ENCODE results near the gene TRIM27. TPM values are rescaled to one million over a fixed set of nuclear protein-coding genes. Genes with fewer than 3 reads are reported as not detected.
A peak's percentile ranks its signal among the peaks of the same experiment; 100 is the strongest.

TRIM27 gene
- total and polyA plus RNA-seq, 10 of the 15 experiments (the other 5 are each of a cell fraction or from before 2014, with no cell fraction given) = 18.5 to 74.7 (median 58.0) TPM

GRCh38 chr6:28880894-28881780 is 42.6 kb downstream of the TRIM27 start (continued):
- TF ChIP-seq PBX3 (IDR thresholded peaks at IDR 0.05; ENCODE audit: insufficient replicate concordance, low read depth, low read length) (no peak), SKIL (IDR thresholded peaks at IDR 0.05; ENCODE audit: low read depth, poor library complexity, severe bottlenecking) (peak; percentile 64), ASH2L (IDR thresholded peaks at IDR 0.05; ENCODE audit: borderline replicate concordance, low read depth) (no peak), POLR2AphosphoS5 (IDR thresholded peaks at IDR 0.05; ENCODE audit: low read length) (no peak), IRF5 (IDR thresholded peaks at IDR 0.05; ENCODE audit: borderline replicate concordance) (no peak), RB1 (IDR thresholded peaks at IDR 0.05; ENCODE audit: borderline replicate concordance) (no peak), CTCF (IDR thresholded peaks at IDR 0.05 in 2 of 3, conservative IDR thresholded peaks at IDR 0.05 in 1 of 3; ENCODE audit: control insufficient read depth in 2 of 3, extremely low read depth in 1 of 3, insufficient read depth in 1 of 3, low read depth in 3 of 3, low read length in 3 of 3) (no peak), TBL1XR1 (IDR thresholded peaks at IDR 0.05; ENCODE audit: low read depth, low read length) (0 out of 2 replicates have a peak, but pooled peaks have one; percentile 34), ZNF274 (IDR thresholded peaks at IDR 0.05; ENCODE audit: insufficient read depth, insufficient read length) (no peak), MEF2B (IDR thresholded peaks at IDR 0.05; ENCODE audit: partially characterized antibody, poor library complexity, severe bottlenecking) (no peak), ETV6 (conservative IDR thresholded peaks at IDR 0.05 in 1 of 2, IDR thresholded peaks at IDR 0.05 in 1 of 2; ENCODE audit: borderline replicate concordance in 1 of 2, low read depth in 1 of 2) (no peak), CREB1 (IDR thresholded peaks at IDR 0.05; ENCODE audit: low read depth) (no peak), SP1 (IDR thresholded peaks at IDR 0.05; ENCODE audit: low read depth, low read length) (no peak), ATF2 (IDR thresholded peaks at IDR 0.05; ENCODE audit: low read length) (no peak), PRDM15 (CRISPR knock-in tag; IDR thresholded peaks at IDR 0.05) (no peak)
